Hepatocyte (in vitro differentiated cells): ENCODE data around the gene PCBP3. TPM values are rescaled to one million over a fixed set of nuclear protein-coding genes. Genes with fewer than 3 reads are reported as not detected.
"Not testable (repeated sequence)": the region's sequence is repeated elsewhere in the genome, so short reads cannot be mapped to it uniquely, and the experiment has no call there.

Experiments used
- DNase-seq: peaks from one replicate; pipeline ENCODE4 v3.0.0-alpha.2; 2016; ENCODE audit warnings: low spot score
- H2AFZ ChIP-seq: fragments of 200-600 bp; sonication (generic); 2 replicates; pipeline ENCODE4 v1.6.0; 2016; ENCODE audit warnings: antibody characterized with exemption, mild to moderate bottlenecking
- H3K27ac ChIP-seq: fragments of 200-600 bp; sonication (generic); 2 replicates; pipeline ENCODE4 v1.5.1; 2016; ENCODE audit warnings: mild to moderate bottlenecking
- H3K27me3 ChIP-seq: fragments of 200-600 bp; sonication (generic); 2 replicates; pipeline ENCODE4 v1.6.1; 2016
- H3K36me3 ChIP-seq: fragments of 200-600 bp; sonication (generic); replicated peaks from 2 replicates; pipeline ENCODE4 v1.5.1; 2016; ENCODE audit warnings: low read depth; ENCODE audit not compliant: insufficient read depth
- H3K4me1 ChIP-seq: fragments of 200-600 bp; sonication (generic); 2 replicates; pipeline ENCODE4 v1.5.1; 2016; ENCODE audit warnings: mild to moderate bottlenecking, moderate library complexity; ENCODE audit not compliant: insufficient read depth
- H3K4me2 ChIP-seq: fragments of 200-600 bp; sonication (generic); 2 replicates; pipeline ENCODE4 v1.6.0; 2016
- H3K4me3 ChIP-seq: fragments of 200-600 bp; sonication (generic); 2 replicates; pipeline ENCODE4 v1.5.1; 2016; ENCODE audit warnings: mild to moderate bottlenecking
- H3K79me2 ChIP-seq: fragments of 200-600 bp; sonication (generic); 2 replicates; pipeline ENCODE4 v1.6.0; 2017; ENCODE audit warnings: mild to moderate bottlenecking
- H3K9me2 ChIP-seq: fragments of 200-600 bp; sonication (generic); replicated peaks from 2 replicates; pipeline ENCODE4 v1.6.0; 2017; ENCODE audit warnings: mild to moderate bottlenecking; ENCODE audit not compliant: insufficient read depth
- H3K9me3 ChIP-seq: fragments of 200-600 bp; sonication (generic); 2 replicates; pipeline ENCODE4 v1.5.1; 2016; ENCODE audit warnings: low read depth, mild to moderate bottlenecking
- H4K20me1 ChIP-seq: fragments of 200-600 bp; sonication (generic); 2 replicates; pipeline ENCODE4 v1.6.0; 2016; ENCODE audit warnings: mild to moderate bottlenecking; ENCODE audit not compliant: insufficient read depth, poor library complexity, severe bottlenecking
- EZH2 ChIP-seq: fragments of 200-600 bp; sonication (generic); IDR thresholded peaks from 2 replicates; pipeline ENCODE4 v1.6.1; 2016; ENCODE audit warnings: antibody characterized with exemption, mild to moderate bottlenecking, borderline replicate concordance
- EZH2phosphoT487 ChIP-seq: fragments of 200-600 bp; sonication (generic); IDR thresholded peaks from one replicate; pipeline ENCODE4 v1.6.1; 2018; ENCODE audit warnings: antibody characterized with exemption, mild to moderate bottlenecking, low read depth, moderate library complexity; ENCODE audit not compliant: unreplicated experiment, severe bottlenecking
- WGBS: methylation state at CpG from one replicate; pipeline ENCODE4 v1.1.6; 2016; ENCODE audit warnings: low lambda C conversion rate; ENCODE audit errors: missing lambda C conversion rate; 5-methylcytosine and 5-hydroxymethylcytosine counted together
- polyA plus RNA-seq: library from polyadenylated mRNA; unstranded; fragments of >200 nt; fragmentation: Nextera tagmentation; extraction: Ambion mirVana; gene quantifications from 2 replicates; pipeline ENCODE4 v1.2.1, GENCODE V29; 2016
- total RNA-seq: library from RNA; depleted of rRNA; stranded (reverse); fragments of >200 nt; gene quantifications from 2 replicates; pipeline ENCODE4 v1.2.3, GENCODE V29; 2014
- TF ChIP-seq, protein P1 (sequence below): fragments of 200-600 bp; sonication (generic); IDR thresholded peaks from 2 replicates; pipeline ENCODE4 v1.5.1; 2016; ENCODE audit warnings: antibody characterized with exemption, mild to moderate bottlenecking; ENCODE audit not compliant: poor library complexity

The PCBP3 gene
- total and polyA plus RNA-seq, 2 experiments from 2014 or later, result 3.1 to 8.8 TPM

GRCh38 chr21:45885597-45885929, 242.0 kb downstream of the PCBP3 start:
- Histone ChIP-seq H3K4me1 (no peaks in the 10 kb centered on the region), H3K79me2 (no peaks in the 10 kb centered on the region), H3K9me2 (no peaks in the 10 kb centered on the region), H3K9me3 (no peaks in the 10 kb centered on the region), H3K27ac (no peak overlapping the region), H3K4me2 (no peak overlapping the region), H3K4me3 (no peak overlapping the region), H3K27me3 (no peaks in the 10 kb centered on the region), H4K20me1 (no peaks in the 10 kb centered on the region), H2AFZ (no peak overlapping the region), H3K36me3 (no peaks in the 10 kb centered on the region)
- DNase-seq, result no peak
- 54% methylated on average over 3 of the region's 3 CpGs for WGBS
- no peak for TF ChIP-seq EZH2phosphoT487
- TF ChIP-seq, protein P1, sequence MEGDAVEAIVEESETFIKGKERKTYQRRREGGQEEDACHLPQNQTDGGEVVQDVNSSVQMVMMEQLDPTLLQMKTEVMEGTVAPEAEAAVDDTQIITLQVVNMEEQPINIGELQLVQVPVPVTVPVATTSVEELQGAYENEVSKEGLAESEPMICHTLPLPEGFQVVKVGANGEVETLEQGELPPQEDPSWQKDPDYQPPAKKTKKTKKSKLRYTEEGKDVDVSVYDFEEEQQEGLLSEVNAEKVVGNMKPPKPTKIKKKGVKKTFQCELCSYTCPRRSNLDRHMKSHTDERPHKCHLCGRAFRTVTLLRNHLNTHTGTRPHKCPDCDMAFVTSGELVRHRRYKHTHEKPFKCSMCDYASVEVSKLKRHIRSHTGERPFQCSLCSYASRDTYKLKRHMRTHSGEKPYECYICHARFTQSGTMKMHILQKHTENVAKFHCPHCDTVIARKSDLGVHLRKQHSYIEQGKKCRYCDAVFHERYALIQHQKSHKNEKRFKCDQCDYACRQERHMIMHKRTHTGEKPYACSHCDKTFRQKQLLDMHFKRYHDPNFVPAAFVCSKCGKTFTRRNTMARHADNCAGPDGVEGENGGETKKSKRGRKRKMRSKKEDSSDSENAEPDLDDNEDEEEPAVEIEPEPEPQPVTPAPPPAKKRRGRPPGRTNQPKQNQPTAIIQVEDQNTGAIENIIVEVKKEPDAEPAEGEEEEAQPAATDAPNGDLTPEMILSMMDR, result no peak
- TF ChIP-seq EZH2, result no peak

GRCh38 chr21:45885930-45886601, 242.5 kb downstream of the PCBP3 start:
- H3K4me3 ChIP-seq, H3K27ac ChIP-seq, H3K36me3 ChIP-seq, H3K4me2 ChIP-seq, H3K9me2 ChIP-seq, H3K4me1 ChIP-seq, H4K20me1 ChIP-seq, H2AFZ ChIP-seq, H3K27me3 ChIP-seq, DNase-seq, H3K9me3 ChIP-seq, H3K79me2 ChIP-seq: not testable (repeated sequence)
- WGBS, result 92% methylated on average over 5 of the region's 21 CpGs

DNA sequence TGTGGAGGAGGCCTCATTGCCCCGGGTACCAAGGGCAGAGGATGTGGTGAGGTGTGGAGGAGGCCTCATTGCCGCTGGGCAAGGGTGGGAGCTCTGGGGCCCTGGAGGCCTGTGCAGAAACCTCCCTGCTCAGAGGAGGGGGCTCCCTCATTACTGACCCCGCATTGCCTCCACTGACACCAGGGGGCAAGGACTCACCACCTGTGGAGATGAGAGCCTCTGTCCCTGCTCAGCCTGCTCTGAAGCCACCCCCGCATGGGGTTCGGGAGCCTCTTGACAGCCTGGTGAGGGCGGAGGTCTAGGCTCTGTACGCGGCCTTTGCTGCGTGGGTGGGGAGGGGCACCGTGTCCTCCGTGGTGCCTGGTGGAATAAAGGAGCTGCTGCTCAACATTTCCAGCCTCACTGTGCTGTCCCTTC, 243.1 kb downstream of the PCBP3 start:
- H3K9me2 ChIP-seq, result no peaks in the 10 kb centered on the region
- no peaks in the 10 kb centered on the region for H3K79me2 ChIP-seq
- H4K20me1 ChIP-seq, result no peaks in the 10 kb centered on the region
- no peak overlapping the region for H3K4me3 ChIP-seq
- DNase-seq, result no peak
- H3K36me3 ChIP-seq, result no peaks in the 10 kb centered on the region
- H3K9me3 ChIP-seq, result no peaks in the 10 kb centered on the region
- no peaks in the 10 kb centered on the region for H3K27me3 ChIP-seq
- WGBS, result 90% methylated on average over 10 of the region's 11 CpGs
- TF ChIP-seq, protein P1, result no peak
- TF ChIP-seq EZH2, result no peak
- no peak for TF ChIP-seq EZH2phosphoT487
- H3K27ac ChIP-seq, result no peak overlapping the region
- no peaks in the 10 kb centered on the region for H3K4me1 ChIP-seq
- H2AFZ ChIP-seq, result no peak overlapping the region
- no peak overlapping the region for H3K4me2 ChIP-seq

GRCh38 chr21:45887120-45887611, 243.6 kb downstream of the PCBP3 start:
- no peaks in the 10 kb centered on the region for H3K79me2 ChIP-seq
- no peaks in the 10 kb centered on the region for H4K20me1 ChIP-seq
- H3K9me2 ChIP-seq, result no peaks in the 10 kb centered on the region
- TF ChIP-seq EZH2phosphoT487, result no peak
- TF ChIP-seq, protein P1, result no peak
- no peaks in the 10 kb centered on the region for H3K27me3 ChIP-seq
- no peak for DNase-seq
- peaks cover 3% of the 10 kb centered on the region for H3K4me1 ChIP-seq
- no peak overlapping the region for H3K4me2 ChIP-seq
- 90% methylated on average over 6 of the region's 6 CpGs for WGBS
- H3K9me3 ChIP-seq, result no peaks in the 10 kb centered on the region
- H3K27ac ChIP-seq, result no peak overlapping the region
- H3K36me3 ChIP-seq, result no peaks in the 10 kb centered on the region
- H3K4me3 ChIP-seq, result no peak overlapping the region
- no peak overlapping the region for H2AFZ ChIP-seq
